CD4-positive, alpha-beta T cell (primary cell): Measurements from ENCODE around the gene LYPD3. TPM values are rescaled to one million over a fixed set of nuclear protein-coding genes. Genes with fewer than 3 reads are reported as not detected.

Experiments used
- ATAC-seq: fragments of 200-7000 bp; cut with Tn5 transposase; one replicate; pipeline ENCODE4 v1.10.0; 2022; ENCODE audit warnings: mild to moderate bottlenecking; ENCODE audit not compliant: poor library complexity
- CTCF ChIA-PET: fragments of 350-600 bp; sonication (Branson Sonifier 250); formaldehyde crosslinking; loops from one replicate; lab custom pipeline; 2021; ENCODE audit warnings: antibody characterized with exemption, inconsistent platforms; lab: Charles Lee
- POLR2A ChIA-PET: fragments of 350-600 bp; sonication (Branson Sonifier 250); formaldehyde crosslinking; loops from one replicate; lab custom pipeline; 2021; ENCODE audit warnings: antibody characterized with exemption, inconsistent platforms; lab: Charles Lee
- DNase-seq, 14 experiments: peaks; one replicate each; pipeline ENCODE4 v3.0.0-alpha.2; 2013 to 2020; ENCODE audit warnings: mixed read lengths in 2 of 14
- H3K27ac ChIP-seq, 2 donors: one replicate each; pipeline versions ENCODE4 v1.5.1 to v1.7.0; 2013; ENCODE audit warnings: low read length in 2 of 2, low read depth in 1 of 2, mild to moderate bottlenecking in 1 of 2
- H3K27me3 ChIP-seq, 2 experiments: 1 replicate in 1 of 2; 2 replicates in 1 of 2; pipeline versions ENCODE4 v1.6.1 to v1.7.0; 2013; ENCODE audit warnings: low read length in 2 of 2, control low read depth in 1 of 2, mild to moderate bottlenecking in 1 of 2, moderate library complexity in 1 of 2; ENCODE audit not compliant: insufficient read depth in 2 of 2, control insufficient read depth in 1 of 2
- H3K36me3 ChIP-seq: one replicate; pipeline ENCODE4 v1.6.1; 2013; ENCODE audit warnings: low read length, control low read depth; ENCODE audit not compliant: insufficient read depth
- H3K4me1 ChIP-seq: one replicate; pipeline ENCODE4 v1.6.1; 2013; ENCODE audit warnings: low read length, control low read depth; ENCODE audit not compliant: insufficient read depth
- H3K4me3 ChIP-seq: one replicate; pipeline ENCODE4 v1.5.1; 2013; ENCODE audit warnings: mild to moderate bottlenecking, low read length, moderate library complexity
- H3K9me3 ChIP-seq, 2 experiments: 1 replicate in 1 of 2; 2 replicates in 1 of 2; pipeline versions ENCODE4 v1.6.1 to v1.7.0; 2013; ENCODE audit warnings: low read length in 2 of 2, mild to moderate bottlenecking in 2 of 2, control low read depth in 1 of 2, moderate library complexity in 1 of 2; ENCODE audit not compliant: control insufficient read depth in 1 of 2, insufficient read depth in 1 of 2
- H3K27ac Mint-ChIP-seq: one replicate; pipeline ENCODE4 v1.8.0; 2020; ENCODE audit warnings: mixed read lengths
- H3K27me3 Mint-ChIP-seq: one replicate; pipeline ENCODE4 v1.8.0; 2021; ENCODE audit warnings: mixed read lengths
- H3K36me3 Mint-ChIP-seq: one replicate; pipeline ENCODE4 v1.8.0; 2021; ENCODE audit warnings: low read depth, mixed read lengths
- H3K4me1 Mint-ChIP-seq: one replicate; pipeline ENCODE4 v1.8.0; 2021; ENCODE audit warnings: low read depth, mixed read lengths
- H3K4me3 Mint-ChIP-seq: one replicate; pipeline ENCODE4 v1.8.0; 2020; ENCODE audit warnings: mild to moderate bottlenecking, mixed read lengths
- H3K9me3 Mint-ChIP-seq: one replicate; pipeline ENCODE4 v1.8.0; 2020; ENCODE audit warnings: mixed read lengths
- CTCF ChIP-seq: fragments of 200-600 bp; IDR thresholded peaks from one replicate; pipeline ENCODE4 v1.8.0; 2022; ENCODE audit warnings: antibody characterized with exemption, mild to moderate bottlenecking
- intact Hi-C, 2 experiments: fragments of 100-400 bp; cut with DNase I in 1 of 2; cut with micrococcal nuclease in 1 of 2; formaldehyde crosslinking; loops; one replicate each; pipeline versions ENCODE4 v1.15.1 to v1.9.0; 2023 to 2025; cut with DNase I, micrococcal nuclease
- total RNA-seq, 174 experiments: library from RNA in 2 of 174; stranded (reverse) in 2 of 174; gene quantifications; one replicate each; pipeline ENCODE4 v1.2.3 and lab custom pipeline; 2021 to 2026

Gene LYPD3
- total RNA-seq, 2 experiments from 2014 or later = 35.6 to 37.3 TPM

- Mint-ChIP-seq H3K9me3 (no peaks in the 10 kb centered on the region), H3K4me1 (peaks cover 5% of the 10 kb centered on the region), H3K4me3 (no peak overlapping the region), H3K27ac (no peak overlapping the region), H3K36me3 (no peaks in the 10 kb centered on the region), H3K27me3 (no peaks in the 10 kb centered on the region)
- CTCF ChIA-PET = interaction anchor here (1.6 kb wide), 1 partner anchor 26 kb away, joined by 3 read pairs; no protein-coding TSS in a partner anchor
- peaks cover 3% of the 10 kb centered on the region for H3K4me1 ChIP-seq
- TF ChIP-seq CTCF = no peak
- no peaks in the 10 kb centered on the region for H3K36me3 ChIP-seq
- DNase-seq = no peak
- no peak for ATAC-seq
- H3K9me3 ChIP-seq = no peaks in the 10 kb centered on the region
- H3K27ac ChIP-seq = no peak overlapping the region
- intact Hi-C loops = no loop called here
- H3K27me3 ChIP-seq = no peaks in the 10 kb centered on the region
- POLR2A ChIA-PET = interaction anchor here (0.7 kb wide), 1 partner anchor 62 kb away, joined by 5 read pairs; no protein-coding TSS in a partner anchor
- H3K4me3 ChIP-seq = no peak overlapping the region
Observed at GRCh38 chr19:43420954-43421353, 44.5 kb downstream of the LYPD3 start.

GRCh38 chr19:43416951-43417623, 48.3 kb downstream of the LYPD3 start:
- TF ChIP-seq CTCF = no peak
- Mint-ChIP-seq H3K27me3 (no peaks in the 10 kb centered on the region), H3K4me1 (no peaks in the 10 kb centered on the region), H3K36me3 (no peaks in the 10 kb centered on the region), H3K4me3 (no peak overlapping the region), H3K9me3 (no peaks in the 10 kb centered on the region), H3K27ac (no peak overlapping the region)
- no peaks in the 10 kb centered on the region for H3K27me3 ChIP-seq
- H3K27ac ChIP-seq = no peak overlapping the region
- H3K9me3 ChIP-seq = peaks cover 0 to 8% of the 10 kb centered on the region in 2 experiments
- ChIA-PET POLR2A (interaction anchor here (0.7 kb wide), 1 partner anchor 46 kb away, joined by 4 read pairs; no protein-coding TSS in a partner anchor), CTCF (no interaction called here)
- no peak for DNase-seq
- no peaks in the 10 kb centered on the region for H3K4me1 ChIP-seq
- intact Hi-C loops = no loop called here
- no peaks in the 10 kb centered on the region for H3K36me3 ChIP-seq
- no peak overlapping the region for H3K4me3 ChIP-seq
- no peak for ATAC-seq

- POLR2A ChIA-PET = no interaction called here
- H3K27ac Mint-ChIP-seq = no peak within 1 kb of the TSS
- H3K27me3 Mint-ChIP-seq = no peaks in the 10 kb centered on the region
Observed at GRCh38 chr19:43414554-43414953, 50.9 kb downstream of the LYPD3 start, which contains the start of gene TEX101. TEX101 (plus strand) TSS chr19:43414890; CDS start chr19:43415920, 1,030 bp downstream.

More at GRCh38 chr19:43414554-43414953, 50.9 kb downstream of the LYPD3 start, which contains the start of gene TEX101:
- Histone ChIP-seq H3K9me3 (peaks cover 0 to 8% of the 10 kb centered on the region in 2 experiments), H3K4me3 (no peak within 1 kb of the TSS), H3K27me3 (no peaks in the 10 kb centered on the region), H3K27ac (no peak within 1 kb of the TSS), H3K4me1 (no peaks in the 10 kb centered on the region), H3K36me3 (no peaks in the 10 kb centered on the region)
- Mint-ChIP-seq H3K4me3 (no peak within 1 kb of the TSS), H3K36me3 (no peaks in the 10 kb centered on the region), H3K4me1 (no peaks in the 10 kb centered on the region), H3K9me3 (no peaks in the 10 kb centered on the region)
- CTCF ChIA-PET = no interaction called here
- intact Hi-C loops = no loop called here
- DNase-seq = no peak
- ATAC-seq = no peak
- no peak for TF ChIP-seq CTCF
